ENCODE results near the gene POC5. TPM values are rescaled to one million over a fixed set of nuclear protein-coding genes. Genes with fewer than 3 reads are reported as not detected.

POC5 gene
- total RNA-seq, 3 donors from 2014 or later (not counting 1 experiment from before 2014, with no cell fraction given) = 12.4 to 16.6 (median 12.5) TPM

- Mint-ChIP-seq H3K4me1 (peaks cover 8 to 12% of the 10 kb centered on the region in 2 donors), H3K36me3 (no peaks in the 10 kb centered on the region), H3K4me3 (no peak overlapping the region), H3K27ac (no peak overlapping the region), H3K9me3 (no peaks in the 10 kb centered on the region), H3K27me3 (ENCODE audit: low read depth in 2 of 2) (no peaks in the 10 kb centered on the region)
- DNase-seq (no peak), ATAC-seq (no peak)
- no peak for TF ChIP-seq CTCF (IDR thresholded peaks at IDR 0.05)
- no peak overlapping the region for H3K27ac ChIP-seq (ENCODE audit: low read length)
- no peak overlapping the region for H3K4me3 ChIP-seq (ENCODE audit: low read length)
- 86% methylated on average over 12 of the region's 12 CpGs for WGBS (ENCODE audit: insufficient coverage)
- H3K4me1 ChIP-seq (ENCODE audit: control insufficient read depth, insufficient read depth, low read length) = peaks cover 5% of the 10 kb centered on the region
- no peaks in the 10 kb centered on the region for H3K9me3 ChIP-seq (ENCODE audit: control insufficient read depth, insufficient read depth, low read length)
- H3K36me3 ChIP-seq (ENCODE audit: control insufficient read depth, insufficient read depth, low read length) = no peaks in the 10 kb centered on the region
- H3K27me3 ChIP-seq (ENCODE audit: control insufficient read depth, insufficient read depth, low read length) = no peaks in the 10 kb centered on the region
- intact Hi-C loops (cut with micrococcal nuclease) = no loop called here
Measured at GRCh38 chr5:75663579-75664284, 53.5 kb downstream of the POC5 start.

- Mint-ChIP-seq H3K27me3 (ENCODE audit: low read depth in 2 of 2) (no peaks in the 10 kb centered on the region), H3K36me3 (no peaks in the 10 kb centered on the region), H3K4me3 (no peak overlapping the region), H3K4me1 (peaks cover 0 to 4% of the 10 kb centered on the region in 2 donors), H3K9me3 (no peaks in the 10 kb centered on the region), H3K27ac (no peak overlapping the region)
- DNase-seq (no peak), ATAC-seq (no peak)
- Histone ChIP-seq H3K36me3 (ENCODE audit: control insufficient read depth, insufficient read depth, low read length) (no peaks in the 10 kb centered on the region), H3K27ac (ENCODE audit: low read length) (no peak overlapping the region), H3K27me3 (ENCODE audit: control insufficient read depth, insufficient read depth, low read length) (no peaks in the 10 kb centered on the region), H3K4me1 (ENCODE audit: control insufficient read depth, insufficient read depth, low read length) (no peaks in the 10 kb centered on the region), H3K4me3 (ENCODE audit: low read length) (no peak overlapping the region), H3K9me3 (ENCODE audit: control insufficient read depth, insufficient read depth, low read length) (no peaks in the 10 kb centered on the region)
- TF ChIP-seq CTCF (IDR thresholded peaks at IDR 0.05) = no peak
- intact Hi-C loops (cut with micrococcal nuclease) = no loop called here
- 100% methylated on average over 1 of the region's 2 CpGs for WGBS (ENCODE audit: insufficient coverage)
Measured at GRCh38 chr5:75662061-75662460, 55.2 kb downstream of the POC5 start.

GRCh38 chr5:75660678-75661465 lies 56.4 kb downstream of the POC5 start:
- intact Hi-C loops (cut with micrococcal nuclease) = no loop called here
- Mint-ChIP-seq H3K4me3 (no peak overlapping the region), H3K27ac (no peak overlapping the region), H3K9me3 (no peaks in the 10 kb centered on the region), H3K4me1 (peaks cover 0 to 11% of the 10 kb centered on the region in 2 donors), H3K27me3 (ENCODE audit: low read depth in 2 of 2) (no peaks in the 10 kb centered on the region), H3K36me3 (no peaks in the 10 kb centered on the region)
- DNase-seq (no peak), ATAC-seq (no peak)
- Histone ChIP-seq H3K4me1 (ENCODE audit: control insufficient read depth, insufficient read depth, low read length) (no peaks in the 10 kb centered on the region), H3K4me3 (ENCODE audit: low read length) (no peak overlapping the region), H3K27me3 (ENCODE audit: control insufficient read depth, insufficient read depth, low read length) (no peaks in the 10 kb centered on the region), H3K9me3 (ENCODE audit: control insufficient read depth, insufficient read depth, low read length) (no peaks in the 10 kb centered on the region), H3K36me3 (ENCODE audit: control insufficient read depth, insufficient read depth, low read length) (no peaks in the 10 kb centered on the region), H3K27ac (ENCODE audit: low read length) (no peak overlapping the region)
- WGBS (ENCODE audit: insufficient coverage) = 89% methylated on average over 15 of the region's 16 CpGs
- no peak for TF ChIP-seq CTCF (IDR thresholded peaks at IDR 0.05)

All from natural killer cell (primary cell).